ENCODE measurements around the gene NFASC.

The NFASC gene

DNA sequence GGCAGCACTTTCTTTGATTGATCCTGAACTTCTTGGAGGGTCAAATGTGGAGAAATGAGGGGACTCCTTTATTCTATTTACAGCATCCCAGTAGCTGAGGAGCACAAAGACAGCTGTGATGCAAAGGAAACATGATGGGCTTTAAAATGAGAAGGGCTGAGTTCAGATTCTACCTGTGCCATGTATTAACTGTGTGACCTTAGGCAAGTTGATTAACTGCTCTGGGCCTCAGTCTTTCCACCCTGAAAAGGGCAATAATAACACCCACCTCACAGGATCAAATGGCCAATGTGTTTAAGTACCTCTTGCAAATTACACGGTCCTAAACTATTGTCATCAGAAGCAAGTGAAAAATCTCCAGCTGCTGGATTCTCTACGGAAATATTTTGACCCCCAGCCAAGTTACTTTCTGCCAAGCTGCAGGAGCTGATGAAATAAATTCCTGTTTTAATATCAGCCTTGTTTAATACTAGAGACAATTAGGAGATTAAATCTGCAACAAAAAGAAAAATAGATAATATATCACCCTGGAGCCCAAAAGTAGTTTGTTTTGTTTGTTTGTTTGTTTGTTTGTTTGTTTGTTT is 197.9 kb downstream of the NFASC start:
- no peaks in the 10 kb centered on the region for H3K36me3 ChIP-seq
- no peaks in the 10 kb centered on the region for H3K27me3 ChIP-seq
- H3K4me1 ChIP-seq (ENCODE audit: control insufficient read depth in 1 of 2, insufficient read depth in 1 of 2, low read depth in 1 of 2, low read length in 1 of 2), result no peaks in the 10 kb centered on the region
- no peak overlapping the region for H3K4me3 ChIP-seq (ENCODE audit: low read depth in 1 of 2, low read length in 1 of 2)
- TF ChIP-seq, protein P1, sequence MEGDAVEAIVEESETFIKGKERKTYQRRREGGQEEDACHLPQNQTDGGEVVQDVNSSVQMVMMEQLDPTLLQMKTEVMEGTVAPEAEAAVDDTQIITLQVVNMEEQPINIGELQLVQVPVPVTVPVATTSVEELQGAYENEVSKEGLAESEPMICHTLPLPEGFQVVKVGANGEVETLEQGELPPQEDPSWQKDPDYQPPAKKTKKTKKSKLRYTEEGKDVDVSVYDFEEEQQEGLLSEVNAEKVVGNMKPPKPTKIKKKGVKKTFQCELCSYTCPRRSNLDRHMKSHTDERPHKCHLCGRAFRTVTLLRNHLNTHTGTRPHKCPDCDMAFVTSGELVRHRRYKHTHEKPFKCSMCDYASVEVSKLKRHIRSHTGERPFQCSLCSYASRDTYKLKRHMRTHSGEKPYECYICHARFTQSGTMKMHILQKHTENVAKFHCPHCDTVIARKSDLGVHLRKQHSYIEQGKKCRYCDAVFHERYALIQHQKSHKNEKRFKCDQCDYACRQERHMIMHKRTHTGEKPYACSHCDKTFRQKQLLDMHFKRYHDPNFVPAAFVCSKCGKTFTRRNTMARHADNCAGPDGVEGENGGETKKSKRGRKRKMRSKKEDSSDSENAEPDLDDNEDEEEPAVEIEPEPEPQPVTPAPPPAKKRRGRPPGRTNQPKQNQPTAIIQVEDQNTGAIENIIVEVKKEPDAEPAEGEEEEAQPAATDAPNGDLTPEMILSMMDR (IDR thresholded peaks at IDR 0.05), result no peak
- H3K27ac ChIP-seq, result no peak overlapping the region
- no peaks in the 10 kb centered on the region for H3K9me3 ChIP-seq

DNA sequence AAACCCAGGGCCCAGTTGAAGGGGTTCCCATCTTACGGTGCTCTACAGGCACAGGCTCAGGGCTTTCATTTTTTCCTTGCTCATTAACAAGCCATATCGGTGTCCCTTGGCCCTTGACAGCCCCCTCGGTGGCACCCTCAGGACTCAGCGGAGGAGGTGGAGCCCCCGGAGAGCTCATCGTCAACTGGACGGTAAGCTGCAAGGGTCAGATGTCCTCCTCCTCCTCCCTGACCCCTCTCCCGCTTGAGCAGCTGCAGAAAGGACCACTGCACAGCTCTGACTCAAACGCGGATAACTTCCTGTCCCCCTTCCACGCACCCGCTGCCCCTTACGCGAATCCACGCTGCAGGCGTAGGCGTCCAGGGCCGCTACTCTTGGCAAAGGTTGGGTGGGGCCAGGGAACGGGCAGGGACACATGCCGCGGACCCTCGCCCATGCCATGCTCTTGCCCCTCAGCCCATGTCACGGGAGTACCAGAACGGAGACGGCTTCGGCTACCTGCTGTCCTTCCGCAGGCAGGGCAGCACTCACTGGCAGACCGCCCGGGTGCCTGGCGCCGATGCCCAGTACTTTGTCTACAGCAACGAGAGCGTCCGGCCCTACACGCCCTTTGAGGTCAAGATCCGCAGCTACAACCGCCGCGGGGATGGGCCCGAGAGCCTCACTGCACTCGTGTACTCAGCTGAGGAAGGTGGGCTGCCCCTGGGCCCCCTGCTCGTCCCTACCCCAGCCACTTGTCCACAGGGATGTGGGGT is 198.9 kb downstream of the NFASC start:
- Histone ChIP-seq H3K36me3 (no peaks in the 10 kb centered on the region), H3K4me3 (ENCODE audit: low read depth in 1 of 2, low read length in 1 of 2) (no peak overlapping the region), H3K27me3 (no peaks in the 10 kb centered on the region), H3K27ac (no peak overlapping the region), H3K9me3 (no peaks in the 10 kb centered on the region), H3K4me1 (ENCODE audit: control insufficient read depth in 1 of 2, insufficient read depth in 1 of 2, low read depth in 1 of 2, low read length in 1 of 2) (no peaks in the 10 kb centered on the region)
- TF ChIP-seq, protein P1 (IDR thresholded peaks at IDR 0.05), result no peak

DNA sequence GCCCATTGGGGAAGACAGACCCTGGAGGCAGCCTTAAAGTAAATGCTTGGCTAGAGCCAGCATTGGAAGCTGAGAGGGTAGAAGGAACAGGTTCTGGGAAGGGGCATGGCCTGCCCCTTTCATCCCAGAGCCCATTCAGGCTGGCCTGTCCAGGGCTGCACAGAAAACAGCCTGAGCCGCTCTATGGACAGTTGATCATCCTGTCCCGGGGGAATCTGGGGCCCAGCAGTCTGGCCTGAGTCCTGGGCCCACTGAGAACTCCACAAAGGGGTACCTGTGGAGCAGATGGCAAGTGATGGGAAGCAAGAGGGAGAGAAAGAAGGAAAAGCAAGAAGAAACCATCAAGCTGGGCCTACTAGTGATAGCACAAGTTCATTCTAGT is 200.4 kb downstream of the NFASC start:
- no peaks in the 10 kb centered on the region for H3K4me1 ChIP-seq (ENCODE audit: control insufficient read depth in 1 of 2, insufficient read depth in 1 of 2, low read depth in 1 of 2, low read length in 1 of 2)
- H3K27ac ChIP-seq, result no peak overlapping the region
- TF ChIP-seq, protein P1 (IDR thresholded peaks at IDR 0.05), result no peak
- H3K9me3 ChIP-seq, result no peaks in the 10 kb centered on the region
- no peaks in the 10 kb centered on the region for H3K27me3 ChIP-seq
- no peaks in the 10 kb centered on the region for H3K36me3 ChIP-seq
- no peak overlapping the region for H3K4me3 ChIP-seq (ENCODE audit: low read depth in 1 of 2, low read length in 1 of 2)

DNA sequence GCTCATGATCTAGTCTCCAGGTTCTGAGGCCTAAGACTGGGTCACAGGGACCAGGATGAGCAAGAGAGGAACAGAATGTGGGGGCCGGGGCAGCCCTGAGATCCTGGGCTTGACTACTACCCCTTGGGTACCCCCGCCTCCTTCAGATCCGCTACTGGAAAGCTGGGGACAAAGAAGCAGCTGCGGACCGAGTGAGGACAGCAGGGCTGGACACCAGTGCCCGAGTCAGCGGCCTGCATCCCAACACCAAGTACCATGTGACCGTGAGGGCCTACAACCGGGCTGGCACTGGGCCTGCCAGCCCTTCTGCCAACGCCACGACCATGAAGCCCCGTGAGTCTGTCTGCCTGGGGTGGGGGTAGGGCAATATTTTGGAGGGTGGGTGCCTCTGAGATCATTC is 201.1 kb downstream of the NFASC start:
- H3K27ac ChIP-seq, result no peak overlapping the region
- H3K27me3 ChIP-seq, result no peaks in the 10 kb centered on the region
- H3K36me3 ChIP-seq, result no peaks in the 10 kb centered on the region
- H3K4me3 ChIP-seq (ENCODE audit: low read depth in 1 of 2, low read length in 1 of 2), result no peak overlapping the region
- H3K9me3 ChIP-seq, result no peaks in the 10 kb centered on the region
- TF ChIP-seq, protein P1 (IDR thresholded peaks at IDR 0.05), result no peak
- H3K4me1 ChIP-seq (ENCODE audit: control insufficient read depth in 1 of 2, insufficient read depth in 1 of 2, low read depth in 1 of 2, low read length in 1 of 2), result no peaks in the 10 kb centered on the region

- no peaks in the 10 kb centered on the region for H3K4me1 ChIP-seq (ENCODE audit: control insufficient read depth in 1 of 2, insufficient read depth in 1 of 2, low read depth in 1 of 2, low read length in 1 of 2)
Observed at GRCh38 chr1:205072286-205072685, 201.6 kb downstream of the NFASC start.

More at GRCh38 chr1:205072286-205072685, 201.6 kb downstream of the NFASC start:
- Histone ChIP-seq H3K27ac (no peak overlapping the region), H3K4me3 (ENCODE audit: low read depth in 1 of 2, low read length in 1 of 2) (no peak overlapping the region), H3K9me3 (no peaks in the 10 kb centered on the region), H3K27me3 (no peaks in the 10 kb centered on the region), H3K36me3 (no peaks in the 10 kb centered on the region)
- TF ChIP-seq, protein P1 (IDR thresholded peaks at IDR 0.05), result no peak

All from neutrophil (primary cell).